ENCODE measurements around the gene TRIM33.

The TRIM33 gene

GRCh38 chr1:114352797-114353196 lies 158.2 kb downstream of the TRIM33 start:
- H3K36me3 ChIP-seq (replicated peaks in 1 of 2; ENCODE audit: control insufficient read depth in 2 of 2, insufficient read depth in 2 of 2, low read length in 2 of 2), result no peaks in the 10 kb centered on the region
- H3K9ac ChIP-seq (ENCODE audit: low read depth, low read length, poor library complexity), result peak overlapping the region; percentile 68
- H3K4ac ChIP-seq (ENCODE audit: low read length), result no peak overlapping the region
- H2AK5ac ChIP-seq (ENCODE audit: low read depth, low read length), result no peak overlapping the region
- no peak overlapping the region for H3K4me3 ChIP-seq (ENCODE audit: low read length in 2 of 2)
- no CpG with 5 or more reads among the region's 6 CpGs for WGBS, 2 donors (ENCODE audit: extremely low coverage in 2 of 2, insufficient read length in 2 of 2, insufficient replicate concordance in 1 of 2)
- no peak overlapping the region for H2BK12ac ChIP-seq (ENCODE audit: low read length)
- no peak overlapping the region for H3K18ac ChIP-seq (ENCODE audit: low read length)
- no peak overlapping the region for H4K91ac ChIP-seq (ENCODE audit: low read depth, low read length, poor library complexity)
- no peak overlapping the region for H2BK5ac ChIP-seq (ENCODE audit: low read length)
- H2AFZ ChIP-seq (ENCODE audit: low read length), result peak overlapping the region; percentile 10
- H3K14ac ChIP-seq (ENCODE audit: low read length), result peak overlapping the region; percentile 26
- H4K8ac ChIP-seq (ENCODE audit: low read depth, low read length), result no peak overlapping the region
- H3K23ac ChIP-seq (ENCODE audit: low read depth, low read length, poor library complexity), result peak overlapping the region; percentile 45
- H3K27ac ChIP-seq (replicated peaks; ENCODE audit: low read length), result no peak overlapping the region
- no peaks in the 10 kb centered on the region for H3K4me1 ChIP-seq (ENCODE audit: control insufficient read depth in 2 of 2, insufficient read depth in 1 of 2, low read depth in 1 of 2, low read length in 2 of 2)
- peaks cover 0 to 1% of the 10 kb centered on the region in 2 donors for H3K9me3 ChIP-seq (replicated peaks in 1 of 2; ENCODE audit: control insufficient read depth in 2 of 2, insufficient read depth in 1 of 2, low read depth in 1 of 2, low read length in 2 of 2)
- no peak for DNase-seq (ENCODE audit: low spot score)
- H2BK15ac ChIP-seq (ENCODE audit: low read length), result no peak overlapping the region
- H3K79me1 ChIP-seq (ENCODE audit: low read depth, low read length), result no peaks in the 10 kb centered on the region
- peaks cover 0 to 23% (median 0%) of the 10 kb centered on the region in 3 experiments for H3K27me3 ChIP-seq (ENCODE audit: control insufficient read depth in 3 of 3, insufficient read depth in 3 of 3, low read depth in 1 of 3, low read length in 3 of 3)
- H3K4me2 ChIP-seq (ENCODE audit: insufficient read depth, low read length, poor library complexity, severe bottlenecking), result no peak overlapping the region
- no peak overlapping the region for H2BK120ac ChIP-seq (ENCODE audit: low read depth, low read length)

- H2BK12ac ChIP-seq (ENCODE audit: low read length), result no peak overlapping the region
- H3K9me3 ChIP-seq (replicated peaks in 1 of 2; ENCODE audit: control insufficient read depth in 2 of 2, insufficient read depth in 1 of 2, low read depth in 1 of 2, low read length in 2 of 2), result peaks cover 0 to 1% of the 10 kb centered on the region in 2 donors
- H3K27me3 ChIP-seq (ENCODE audit: control insufficient read depth in 3 of 3, insufficient read depth in 3 of 3, low read depth in 1 of 3, low read length in 3 of 3), result peaks cover 0 to 27% (median 0%) of the 10 kb centered on the region in 3 experiments
- H3K4me2 ChIP-seq (ENCODE audit: insufficient read depth, low read length, poor library complexity, severe bottlenecking), result no peak overlapping the region
- no peak overlapping the region for H3K27ac ChIP-seq (replicated peaks; ENCODE audit: low read length)
- H3K23ac ChIP-seq (ENCODE audit: low read depth, low read length, poor library complexity), result peak overlapping the region; percentile 23
- no peaks in the 10 kb centered on the region for H3K79me1 ChIP-seq (ENCODE audit: low read depth, low read length)
- WGBS, 2 donors (ENCODE audit: extremely low coverage in 2 of 2, insufficient read length in 2 of 2, insufficient replicate concordance in 1 of 2), result no CpG with 5 or more reads among the region's 10 CpGs
- H2AFZ ChIP-seq (ENCODE audit: low read length), result no peak overlapping the region
- H2BK120ac ChIP-seq (ENCODE audit: low read depth, low read length), result no peak overlapping the region
- no peaks in the 10 kb centered on the region for H3K36me3 ChIP-seq (replicated peaks in 1 of 2; ENCODE audit: control insufficient read depth in 2 of 2, insufficient read depth in 2 of 2, low read length in 2 of 2)
- H2BK5ac ChIP-seq (ENCODE audit: low read length), result no peak overlapping the region
- H3K4me1 ChIP-seq (ENCODE audit: control insufficient read depth in 2 of 2, insufficient read depth in 1 of 2, low read depth in 1 of 2, low read length in 2 of 2), result peaks cover 0 to 4% of the 10 kb centered on the region in 2 donors
- no peak overlapping the region for H3K18ac ChIP-seq (ENCODE audit: low read length)
- H3K4ac ChIP-seq (ENCODE audit: low read length), result no peak overlapping the region
- H4K8ac ChIP-seq (ENCODE audit: low read depth, low read length), result no peak overlapping the region
- H3K14ac ChIP-seq (ENCODE audit: low read length), result no peak overlapping the region
- peak overlapping the region; percentile 51 for H3K9ac ChIP-seq (ENCODE audit: low read depth, low read length, poor library complexity)
- no peak overlapping the region for H3K4me3 ChIP-seq (ENCODE audit: low read length in 2 of 2)
- no peak overlapping the region for H2AK5ac ChIP-seq (ENCODE audit: low read depth, low read length)
- H2BK15ac ChIP-seq (ENCODE audit: low read length), result no peak overlapping the region
- no peak for DNase-seq (ENCODE audit: low spot score)
- H4K91ac ChIP-seq (ENCODE audit: low read depth, low read length, poor library complexity), result no peak overlapping the region
Observed at GRCh38 chr1:114350731-114351445, 160.1 kb downstream of the TRIM33 start.

- H3K9ac ChIP-seq (ENCODE audit: low read depth, low read length, poor library complexity), result no peak overlapping the region
- no peak overlapping the region for H3K4me3 ChIP-seq (ENCODE audit: low read length in 2 of 2)
- peaks cover 0 to 4% of the 10 kb centered on the region in 2 donors for H3K4me1 ChIP-seq (ENCODE audit: control insufficient read depth in 2 of 2, insufficient read depth in 1 of 2, low read depth in 1 of 2, low read length in 2 of 2)
- no peak overlapping the region for H2AFZ ChIP-seq (ENCODE audit: low read length)
- no peak for DNase-seq (ENCODE audit: low spot score)
- no peak overlapping the region for H4K91ac ChIP-seq (ENCODE audit: low read depth, low read length, poor library complexity)
- peaks cover 0 to 25% (median 0%) of the 10 kb centered on the region in 3 experiments for H3K27me3 ChIP-seq (ENCODE audit: control insufficient read depth in 3 of 3, insufficient read depth in 3 of 3, low read depth in 1 of 3, low read length in 3 of 3)
- no peak overlapping the region for H3K18ac ChIP-seq (ENCODE audit: low read length)
- no peak overlapping the region for H3K27ac ChIP-seq (replicated peaks; ENCODE audit: low read length)
- H3K4me2 ChIP-seq (ENCODE audit: insufficient read depth, low read length, poor library complexity, severe bottlenecking), result no peak overlapping the region
- no peak overlapping the region for H2BK15ac ChIP-seq (ENCODE audit: low read length)
- no peak overlapping the region for H2BK5ac ChIP-seq (ENCODE audit: low read length)
- WGBS, 2 donors (ENCODE audit: extremely low coverage in 2 of 2, insufficient read length in 2 of 2, insufficient replicate concordance in 1 of 2), result no CpG with 5 or more reads among the region's 14 CpGs
- H2BK120ac ChIP-seq (ENCODE audit: low read depth, low read length), result no peak overlapping the region
- peaks cover 0 to 1% of the 10 kb centered on the region in 2 donors for H3K9me3 ChIP-seq (replicated peaks in 1 of 2; ENCODE audit: control insufficient read depth in 2 of 2, insufficient read depth in 1 of 2, low read depth in 1 of 2, low read length in 2 of 2)
- H3K36me3 ChIP-seq (replicated peaks in 1 of 2; ENCODE audit: control insufficient read depth in 2 of 2, insufficient read depth in 2 of 2, low read length in 2 of 2), result no peaks in the 10 kb centered on the region
- no peak overlapping the region for H2AK5ac ChIP-seq (ENCODE audit: low read depth, low read length)
- H3K4ac ChIP-seq (ENCODE audit: low read length), result no peak overlapping the region
- H3K79me1 ChIP-seq (ENCODE audit: low read depth, low read length), result no peaks in the 10 kb centered on the region
- no peak overlapping the region for H4K8ac ChIP-seq (ENCODE audit: low read depth, low read length)
- H3K23ac ChIP-seq (ENCODE audit: low read depth, low read length, poor library complexity), result no peak overlapping the region
- no peak overlapping the region for H2BK12ac ChIP-seq (ENCODE audit: low read length)
- H3K14ac ChIP-seq (ENCODE audit: low read length), result no peak overlapping the region
Observed at GRCh38 chr1:114349891-114350605, 161.0 kb downstream of the TRIM33 start.

Data from neuronal stem cell (in vitro differentiated cells).